ENCODE measurements around the gene FAM107A. TPM values are rescaled to one million over a fixed set of nuclear protein-coding genes. Genes with fewer than 3 reads are reported as not detected.

The FAM107A gene
- total RNA-seq, 1 donor from 2014 or later = 1.3 TPM

DNA sequence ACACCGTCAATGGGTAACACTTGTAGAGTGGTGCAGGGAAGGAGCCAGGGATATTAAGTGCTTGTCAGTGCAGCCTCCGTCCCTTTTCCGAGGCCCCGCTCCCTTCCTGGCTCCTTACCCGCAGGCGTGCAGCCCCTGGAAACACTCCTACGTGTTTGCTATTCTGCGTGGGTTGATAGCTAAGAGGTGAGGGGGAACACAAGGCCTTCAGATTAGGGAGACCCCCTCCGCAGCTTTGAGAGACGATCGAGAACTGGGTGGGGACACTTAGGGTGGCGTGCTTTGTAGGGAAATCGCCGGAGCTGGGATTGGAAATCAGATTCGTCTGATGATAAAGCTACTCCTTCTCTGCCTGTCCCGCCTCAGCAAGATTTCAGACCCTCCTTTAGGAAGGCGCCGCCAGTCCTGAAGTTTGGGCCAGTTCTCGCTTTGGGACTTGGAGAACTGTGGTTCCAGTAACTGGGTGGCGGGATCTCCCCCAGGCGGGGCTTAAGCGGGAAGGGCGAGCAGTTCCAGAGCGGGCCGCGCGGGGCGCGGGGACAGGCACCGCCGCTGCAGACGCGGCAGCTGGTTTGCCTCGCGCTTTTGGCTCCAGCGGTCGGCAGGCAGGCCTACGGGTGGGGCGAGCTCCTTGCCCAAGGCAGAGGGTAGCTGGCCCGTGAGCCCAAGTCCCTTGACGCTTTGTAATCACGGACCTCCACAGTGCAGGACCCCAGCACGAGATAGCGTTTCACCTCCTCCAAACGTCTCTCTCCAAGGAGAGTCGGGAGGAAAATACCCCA, 8.0 kb upstream of the FAM107A start:
- H3K4me3 ChIP-seq (ENCODE audit: low read depth, low read length) = peak overlapping the region; percentile 64
- no peak for DNase-seq (ENCODE audit: low read depth)
- TF ChIP-seq, protein P1, sequence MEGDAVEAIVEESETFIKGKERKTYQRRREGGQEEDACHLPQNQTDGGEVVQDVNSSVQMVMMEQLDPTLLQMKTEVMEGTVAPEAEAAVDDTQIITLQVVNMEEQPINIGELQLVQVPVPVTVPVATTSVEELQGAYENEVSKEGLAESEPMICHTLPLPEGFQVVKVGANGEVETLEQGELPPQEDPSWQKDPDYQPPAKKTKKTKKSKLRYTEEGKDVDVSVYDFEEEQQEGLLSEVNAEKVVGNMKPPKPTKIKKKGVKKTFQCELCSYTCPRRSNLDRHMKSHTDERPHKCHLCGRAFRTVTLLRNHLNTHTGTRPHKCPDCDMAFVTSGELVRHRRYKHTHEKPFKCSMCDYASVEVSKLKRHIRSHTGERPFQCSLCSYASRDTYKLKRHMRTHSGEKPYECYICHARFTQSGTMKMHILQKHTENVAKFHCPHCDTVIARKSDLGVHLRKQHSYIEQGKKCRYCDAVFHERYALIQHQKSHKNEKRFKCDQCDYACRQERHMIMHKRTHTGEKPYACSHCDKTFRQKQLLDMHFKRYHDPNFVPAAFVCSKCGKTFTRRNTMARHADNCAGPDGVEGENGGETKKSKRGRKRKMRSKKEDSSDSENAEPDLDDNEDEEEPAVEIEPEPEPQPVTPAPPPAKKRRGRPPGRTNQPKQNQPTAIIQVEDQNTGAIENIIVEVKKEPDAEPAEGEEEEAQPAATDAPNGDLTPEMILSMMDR (conservative IDR thresholded peaks at IDR 0.05; ENCODE audit: low read depth, low read length) = peak; percentile 61

GRCh38 chr3:58584690-58585004, 7.5 kb upstream of the FAM107A start:
- peak overlapping the region; percentile 64 for H3K4me3 ChIP-seq (ENCODE audit: low read depth, low read length)
- TF ChIP-seq, protein P1 (conservative IDR thresholded peaks at IDR 0.05; ENCODE audit: low read depth, low read length) = no peak
- DNase-seq (ENCODE audit: low read depth) = no peak

DNA sequence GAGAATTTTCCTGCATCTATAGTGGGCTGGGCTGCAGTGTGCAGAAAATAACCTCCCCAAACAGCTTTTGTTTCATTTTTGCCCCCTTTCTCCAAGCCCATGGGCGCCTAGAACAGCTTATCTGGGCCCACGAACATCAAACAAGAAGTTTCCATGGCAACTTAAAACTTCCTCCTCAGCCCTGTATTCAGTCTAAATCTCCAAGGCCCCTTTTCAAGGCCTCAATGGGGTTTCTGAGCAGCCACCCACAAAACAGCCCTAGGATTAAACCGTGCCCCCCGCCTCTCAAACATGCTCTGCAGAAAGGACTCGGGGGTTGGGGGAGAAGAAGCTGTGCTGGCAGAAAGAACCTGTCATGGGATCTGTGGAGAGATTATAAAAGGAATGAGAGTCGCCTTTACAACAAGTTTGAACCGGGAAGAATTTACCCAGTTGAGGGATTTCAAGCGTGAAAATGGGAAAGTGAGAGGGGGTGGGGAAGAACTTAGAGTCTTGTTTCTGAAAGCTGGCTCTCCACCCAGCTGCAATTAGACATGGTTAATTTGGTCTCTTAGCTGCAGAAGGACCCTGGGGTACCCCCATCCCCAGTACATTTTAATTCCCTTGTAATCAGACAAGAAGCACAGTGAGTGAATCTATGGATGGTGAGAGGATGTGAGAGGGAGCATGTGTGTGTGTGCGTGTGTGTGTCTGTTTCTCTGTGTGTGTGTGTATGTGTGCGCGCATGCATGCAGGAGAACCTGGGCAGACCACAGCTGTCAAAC, 4.3 kb upstream of the FAM107A start:
- H3K4me3 ChIP-seq (ENCODE audit: low read depth, low read length) = no peak overlapping the region
- DNase-seq (ENCODE audit: low read depth) = no peak
- TF ChIP-seq, protein P1 (conservative IDR thresholded peaks at IDR 0.05; ENCODE audit: low read depth, low read length) = no peak

DNA sequence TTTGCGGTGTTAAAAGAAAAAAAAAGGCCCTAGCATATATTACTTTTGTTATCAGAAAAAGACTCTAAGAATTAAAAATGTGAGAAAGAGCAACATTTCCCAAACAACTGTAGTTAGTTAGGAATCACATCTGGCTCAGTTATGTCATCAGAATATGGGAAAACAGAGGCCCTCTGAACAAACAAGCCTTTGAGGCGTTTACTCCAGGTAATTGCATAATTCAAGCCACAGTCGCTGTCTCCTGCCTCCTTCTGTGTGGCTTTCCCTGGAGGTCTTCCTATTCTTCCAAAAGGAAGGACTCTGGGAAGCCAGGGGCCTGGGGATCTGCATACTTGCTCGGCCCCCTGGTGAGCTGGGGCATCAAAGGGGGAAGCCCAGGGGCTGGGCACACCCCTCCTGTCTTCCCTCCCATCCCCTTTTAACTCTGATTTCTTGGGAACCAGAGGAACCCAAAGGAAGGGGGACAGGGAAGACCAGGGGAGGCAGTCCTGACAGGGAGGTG, 3.7 kb upstream of the FAM107A start:
- H3K4me3 ChIP-seq (ENCODE audit: low read depth, low read length) = no peak overlapping the region
- TF ChIP-seq, protein P1 (conservative IDR thresholded peaks at IDR 0.05; ENCODE audit: low read depth, low read length) = no peak
- DNase-seq (ENCODE audit: low read depth) = no peak

GRCh38 chr3:58578873-58579272, 1.7 kb upstream of the FAM107A start:
- no peak for DNase-seq (ENCODE audit: low read depth)
- no peak overlapping the region for H3K4me3 ChIP-seq (ENCODE audit: low read depth, low read length)
- TF ChIP-seq, protein P1 (conservative IDR thresholded peaks at IDR 0.05; ENCODE audit: low read depth, low read length) = no peak

DNA sequence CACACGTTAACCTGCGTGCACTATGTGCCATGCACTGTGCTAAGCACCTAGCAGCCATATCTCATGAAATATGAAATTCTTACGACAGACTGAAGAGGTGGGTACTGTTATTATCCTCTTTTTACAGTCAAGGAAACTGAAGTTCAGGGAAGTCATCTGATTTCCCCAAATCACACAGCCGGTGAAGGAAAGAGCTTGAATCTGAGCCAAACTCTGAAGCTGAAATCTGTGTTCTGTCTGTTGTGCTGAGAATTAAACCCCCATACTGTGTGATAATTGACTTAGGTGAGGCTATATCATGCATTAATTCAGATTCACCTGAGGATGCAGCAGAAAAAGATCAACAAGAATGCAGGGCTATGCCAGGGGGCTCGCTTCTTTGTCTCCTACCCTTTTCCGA, 475 bp downstream of the FAM107A start:
- H3K4me3 ChIP-seq (ENCODE audit: low read depth, low read length) = no peak overlapping the region
- no peak for DNase-seq (ENCODE audit: low read depth)
- TF ChIP-seq, protein P1 (conservative IDR thresholded peaks at IDR 0.05; ENCODE audit: low read depth, low read length) = no peak
